Suppressor macrophage treated with lipopolysaccharide for 1 hour (primary cell): Measurements from ENCODE around the gene OLFML1.

Experiments
- DNase-seq, 3 donors: peaks; one replicate each; pipeline ENCODE4 v3.0.0-alpha.2; 2020 to 2022

OLFML1 gene

GRCh38 chr11:7533199-7534041 is 48.1 kb downstream of the OLFML1 start:
- DNase-seq = no peak

DNA sequence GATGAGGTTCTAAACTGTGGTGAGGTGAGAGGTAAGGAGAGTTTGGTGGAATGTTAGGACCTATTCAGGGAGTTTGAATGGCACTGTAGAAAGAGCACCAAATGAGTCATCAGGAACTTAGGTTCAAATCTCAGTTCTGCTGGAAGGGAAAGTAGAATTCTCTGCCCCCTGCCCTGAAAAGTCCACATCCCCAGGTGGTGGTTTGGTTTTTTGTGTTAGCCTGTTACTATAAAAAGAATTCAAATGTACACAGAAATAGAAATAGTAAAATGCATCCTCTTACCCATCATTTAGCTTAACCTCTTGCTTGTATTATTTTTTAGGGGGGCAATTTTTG is 48.7 kb downstream of the OLFML1 start:
- no peak for DNase-seq

DNA sequence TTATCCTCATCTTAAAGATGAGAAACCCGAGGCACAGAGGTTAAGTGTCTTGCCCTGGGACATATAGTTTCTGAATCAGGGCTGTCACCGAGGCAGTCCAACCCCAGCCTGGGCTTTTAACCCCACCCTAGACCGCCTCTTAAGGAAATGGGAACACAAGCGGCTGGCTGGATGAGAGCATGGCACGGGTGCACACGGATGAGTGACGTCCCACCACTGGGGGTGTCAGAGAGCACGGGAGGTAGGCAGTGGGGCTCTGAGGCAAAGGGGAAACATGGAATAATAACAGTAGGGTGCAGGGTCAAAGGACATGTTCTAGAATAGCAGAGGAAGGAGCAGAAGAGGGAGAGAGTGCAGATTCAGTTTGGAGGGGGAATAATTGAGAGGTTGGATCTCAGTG is 50.8 kb downstream of the OLFML1 start:
- DNase-seq = peak; percentile 36 to 59 (median 41)

- peak in 1 of 3 donors; percentile 15 for DNase-seq
Observed at GRCh38 chr11:7537265-7537664, 52.0 kb downstream of the OLFML1 start.

- peak in 1 of 3 donors; percentile 33 for DNase-seq
Observed at GRCh38 chr11:7538031-7538430, 52.7 kb downstream of the OLFML1 start.

DNA sequence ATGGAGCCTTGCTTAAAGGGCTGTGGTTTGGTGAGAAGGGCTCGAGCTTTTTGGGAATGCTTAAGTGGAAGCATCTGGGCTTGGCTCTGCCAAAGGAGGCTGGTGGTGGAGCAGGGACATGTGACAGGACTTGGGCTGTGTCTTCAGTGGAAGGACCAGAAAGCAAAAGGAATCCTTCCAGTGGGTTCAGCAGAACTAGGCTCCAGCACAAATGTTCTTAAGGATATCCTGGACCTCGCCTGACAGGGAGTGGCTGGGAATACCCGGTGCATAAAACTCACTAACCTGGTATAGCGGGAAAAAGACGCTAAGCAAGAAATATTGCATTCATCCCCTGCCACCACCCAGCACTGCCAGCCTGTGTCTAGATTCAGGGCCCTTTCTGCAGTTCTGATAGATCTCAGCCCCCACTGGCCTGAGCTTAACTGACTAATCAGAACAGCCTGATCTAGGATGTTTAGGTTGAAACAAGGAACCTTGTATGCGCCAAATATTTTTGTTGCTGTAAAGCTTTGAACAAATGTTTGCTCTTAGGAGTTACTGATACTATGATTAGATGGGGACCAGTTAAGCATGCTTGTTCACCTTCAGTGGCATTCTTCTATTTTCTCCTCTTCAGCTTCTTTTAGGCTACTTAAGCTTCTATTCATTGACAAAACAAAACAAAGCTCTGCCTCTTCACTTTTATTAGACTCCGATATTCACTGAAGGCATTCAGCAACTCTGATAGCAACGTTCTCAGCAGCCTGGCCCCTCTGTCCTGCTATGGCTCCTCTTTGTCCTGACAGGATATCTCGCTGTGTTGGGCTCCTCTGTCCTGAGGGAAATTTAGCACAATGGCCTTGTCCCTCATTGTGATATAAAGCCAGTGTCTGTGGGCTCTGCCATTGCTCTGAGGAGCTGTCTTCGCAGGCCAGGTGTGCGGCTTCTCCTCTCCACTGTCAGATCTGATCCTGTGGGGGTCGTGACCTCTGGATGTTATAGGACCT is 53.5 kb downstream of the OLFML1 start:
- DNase-seq = peak in 1 of 3 donors; percentile 5

- peak in 1 of 3 donors; percentile 4 for DNase-seq
Observed at GRCh38 chr11:7540830-7541555, 55.7 kb downstream of the OLFML1 start.

- DNase-seq = peak in 1 of 3 donors; percentile 11
Observed at GRCh38 chr11:7543302-7543701, 58.0 kb downstream of the OLFML1 start.

- no peak for DNase-seq
Observed at GRCh38 chr11:7544021-7544420, 58.7 kb downstream of the OLFML1 start.

DNA sequence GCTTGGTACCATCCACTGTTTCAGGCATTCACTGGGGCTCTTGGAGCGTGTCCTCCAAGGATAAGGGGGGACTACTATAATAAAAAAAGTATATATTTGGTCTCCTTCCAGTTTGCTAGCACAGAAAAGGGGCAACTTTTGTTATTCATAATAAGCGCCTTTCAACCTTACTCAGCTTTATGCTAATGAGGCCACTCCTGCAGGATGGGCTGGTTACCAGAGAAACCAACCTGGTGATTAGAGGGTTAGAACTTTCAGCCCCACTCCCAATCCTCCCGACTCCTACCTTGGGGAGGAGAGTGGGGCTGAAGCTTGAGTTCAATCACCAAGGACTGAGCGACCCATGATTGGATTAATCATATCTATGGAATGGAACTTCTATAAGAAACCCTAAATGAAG is 60.3 kb downstream of the OLFML1 start:
- DNase-seq = no peak

DNA sequence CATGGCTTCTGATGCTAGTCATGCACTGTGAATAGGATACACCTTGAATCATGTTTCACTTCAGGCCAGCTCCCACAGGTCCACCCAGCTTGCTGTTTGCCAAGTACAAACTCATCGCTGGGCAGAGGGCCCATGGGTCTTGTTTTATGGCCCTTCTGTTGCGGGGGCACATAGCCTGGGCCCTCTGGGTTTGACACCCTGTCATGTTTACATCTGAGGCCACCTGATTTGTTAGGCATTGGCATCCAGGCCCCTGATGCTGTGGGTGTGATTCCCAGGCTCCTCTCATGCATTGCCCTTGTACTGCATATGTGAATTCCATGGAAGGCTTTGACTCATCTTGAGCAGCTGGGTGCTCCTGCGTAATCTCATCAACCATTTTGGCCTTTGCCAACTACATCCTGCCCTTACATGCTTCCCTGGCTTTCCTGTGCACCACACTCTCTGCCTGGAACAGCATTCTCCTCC is 61.1 kb downstream of the OLFML1 start:
- no peak for DNase-seq

DNA sequence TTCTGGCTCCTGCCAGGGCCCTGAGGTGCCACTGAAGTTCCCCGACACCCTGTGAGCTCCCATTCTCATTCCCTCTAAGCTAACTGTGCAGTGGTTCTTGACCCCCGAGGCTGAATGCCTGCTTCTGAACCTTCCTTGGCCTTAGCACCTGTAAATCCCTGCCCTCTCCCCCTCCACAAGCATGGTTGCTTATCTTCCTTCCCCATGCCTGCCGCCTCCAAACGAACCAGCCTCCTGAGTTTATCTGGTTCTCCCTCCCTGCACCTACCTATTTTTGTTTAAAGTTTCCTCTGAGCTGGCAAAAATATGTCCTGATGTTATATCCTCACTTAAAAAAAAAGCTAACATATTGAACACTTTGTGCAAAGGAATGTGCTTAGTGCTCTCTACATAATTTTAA is 62.4 kb downstream of the OLFML1 start:
- DNase-seq = no peak

- DNase-seq = peak in 2 of 3 donors; percentile 15 to 37
Observed at GRCh38 chr11:7548659-7549274, 63.5 kb downstream of the OLFML1 start.

DNA sequence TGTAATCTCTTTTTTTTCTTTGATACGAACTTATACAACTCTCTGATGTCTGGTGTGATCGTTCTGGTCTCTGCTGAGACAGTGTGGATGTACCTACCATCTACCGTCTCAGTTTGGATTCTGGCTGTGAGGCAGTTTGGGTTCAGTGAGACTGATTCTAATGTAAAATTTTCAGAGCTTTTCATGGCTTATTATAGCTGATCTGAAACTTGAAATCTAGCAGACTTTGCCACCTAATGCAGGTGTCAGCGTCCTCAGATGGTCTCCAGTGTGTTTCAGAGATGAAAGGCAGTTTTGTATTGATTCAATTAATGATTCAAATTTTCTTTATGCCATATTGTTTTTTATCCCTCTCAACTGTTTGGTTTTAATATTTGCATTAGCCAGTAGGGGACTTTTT is 64.4 kb downstream of the OLFML1 start:
- no peak for DNase-seq

- DNase-seq = peak in 1 of 3 donors; percentile 26
Observed at GRCh38 chr11:7551571-7551970, 66.3 kb downstream of the OLFML1 start.

DNA sequence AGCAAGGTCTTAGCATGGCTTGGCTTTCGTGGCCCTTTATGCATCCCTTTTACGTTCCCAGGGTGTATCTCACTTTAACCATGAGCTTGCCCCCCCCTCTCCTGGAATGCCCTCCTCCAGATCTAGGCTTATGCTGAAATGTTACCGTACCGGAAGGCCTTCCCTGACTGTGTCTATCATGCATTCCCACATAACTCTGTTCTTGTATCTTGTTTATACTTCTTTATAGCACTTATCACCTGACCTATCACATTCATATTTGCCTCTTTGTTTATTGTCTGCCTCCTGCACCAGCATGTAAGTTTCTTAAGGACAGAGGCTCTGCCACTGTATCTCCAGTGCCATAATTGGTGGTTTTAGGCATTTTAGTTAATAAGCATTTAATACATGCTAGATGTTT is 67.4 kb downstream of the OLFML1 start:
- no peak for DNase-seq

DNA sequence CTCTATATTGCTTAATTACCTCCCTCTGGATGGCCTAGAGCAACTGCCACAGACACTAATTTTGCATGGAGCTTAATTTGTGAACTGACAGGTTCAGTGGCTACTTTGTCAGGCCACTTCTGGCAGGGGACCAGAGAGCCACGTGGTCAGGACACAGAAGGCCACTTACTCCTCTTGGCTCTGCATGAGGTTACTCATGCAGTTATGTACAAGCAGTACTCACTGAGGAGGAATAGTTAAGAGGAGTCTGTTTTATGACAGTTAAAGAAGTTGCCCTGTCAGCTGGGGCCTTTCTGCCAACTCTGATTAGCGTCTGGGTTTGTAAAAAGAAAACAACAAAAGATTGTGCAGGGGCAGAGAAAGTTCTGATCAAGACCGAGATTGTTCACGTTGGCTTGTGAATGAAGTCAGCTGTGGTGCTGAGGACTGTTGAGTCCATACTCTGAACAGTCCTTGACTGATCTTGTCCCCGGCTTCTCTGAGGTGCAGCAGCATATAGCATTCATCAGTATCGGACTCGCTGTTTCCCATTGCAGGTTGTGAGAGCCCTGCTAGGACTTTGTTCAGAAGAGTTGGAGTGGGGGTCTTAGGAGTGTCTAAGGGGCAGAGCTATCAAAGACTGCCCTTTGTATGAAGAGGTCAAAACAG is 69.9 kb downstream of the OLFML1 start:
- DNase-seq = no peak

DNA sequence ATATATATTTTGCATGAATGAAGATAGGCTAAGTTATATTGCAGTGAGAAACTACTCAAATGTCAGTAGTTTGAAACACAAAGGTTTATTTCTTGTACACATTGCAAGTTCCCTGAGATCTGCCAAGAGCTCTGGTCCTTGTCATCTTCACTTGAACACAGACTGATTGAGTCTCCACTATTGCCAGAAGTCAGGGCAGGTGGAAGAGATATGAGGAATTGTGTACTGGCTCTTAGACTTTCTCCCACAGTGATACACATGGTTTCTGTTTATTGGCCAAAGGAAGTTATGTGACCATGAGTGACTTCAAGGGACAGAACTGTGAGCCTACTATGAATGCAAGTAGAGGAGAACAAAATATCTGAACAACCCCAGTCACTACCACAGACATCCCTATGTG is 72.7 kb downstream of the OLFML1 start:
- DNase-seq = no peak

GRCh38 chr11:7559398-7560283 is 74.3 kb downstream of the OLFML1 start:
- no peak for DNase-seq
